DND-41 (cell line): ENCODE measurements around the gene TMEM150C.
"Not testable (repeated sequence)": the region's sequence is repeated elsewhere in the genome, so short reads cannot be mapped to it uniquely, and the experiment has no call there.

ENCODE experiments used
- ATAC-seq: fragments of 200-7000 bp; cut with Tn5 transposase; 3 replicates; pipeline ENCODE4 v1.9.1; 2021; ENCODE audit warnings: low read depth; ENCODE audit not compliant: insufficient read depth
- DNase-seq: peaks from one replicate; pipeline ENCODE4 v3.0.0-alpha.2; 2020
- H2AFZ ChIP-seq: 2 replicates; pipeline ENCODE4 v1.6.0; 2012; ENCODE audit warnings: low read depth, low read length
- H3K27ac ChIP-seq: 2 replicates; pipeline ENCODE4 v1.5.1; 2012; ENCODE audit warnings: low read length, inconsistent platforms
- H3K27me3 ChIP-seq: fragments of 200-600 bp; sonication (generic); 2 replicates; pipeline ENCODE4 v1.6.0; 2012; ENCODE audit warnings: low read length, mild to moderate bottlenecking, inconsistent platforms; ENCODE audit not compliant: insufficient read depth, poor library complexity
- H3K36me3 ChIP-seq: 2 replicates; pipeline ENCODE4 v1.5.1; 2012; ENCODE audit warnings: low read length, inconsistent platforms; ENCODE audit not compliant: insufficient read depth
- H3K4me1 ChIP-seq: 2 replicates; pipeline ENCODE4 v1.5.1; 2012; ENCODE audit warnings: mild to moderate bottlenecking, low read length; ENCODE audit not compliant: insufficient read depth
- H3K4me2 ChIP-seq: 2 replicates; pipeline ENCODE4 v1.6.0; 2012; ENCODE audit warnings: mild to moderate bottlenecking, moderate library complexity, low read length, inconsistent platforms; ENCODE audit not compliant: insufficient read depth
- H3K4me3 ChIP-seq, 2 experiments: fragments of 200-600 bp in 1 of 2; shearing (Covaris generic) in 1 of 2; 2 replicates each; pipeline ENCODE4 v1.5.1; 2012 to 2016; ENCODE audit warnings: inconsistent platforms in 2 of 2, low read length in 2 of 2, mild to moderate bottlenecking in 2 of 2, low read depth in 1 of 2, moderate library complexity in 1 of 2
- H3K79me2 ChIP-seq: 2 replicates; pipeline ENCODE4 v1.6.0; 2012; ENCODE audit warnings: low read length, inconsistent platforms; ENCODE audit not compliant: insufficient read depth
- H3K9ac ChIP-seq: 2 replicates; pipeline ENCODE4 v1.6.0; 2012; ENCODE audit warnings: low read depth, mild to moderate bottlenecking, inconsistent platforms, low read length, moderate library complexity
- H3K9me3 ChIP-seq: 2 replicates; pipeline ENCODE4 v1.5.1; 2012; ENCODE audit warnings: low read length, moderate library complexity, mild to moderate bottlenecking, inconsistent platforms; ENCODE audit not compliant: insufficient read depth, severe bottlenecking
- H4K20me1 ChIP-seq: 2 replicates; pipeline ENCODE4 v1.6.0; 2012; ENCODE audit warnings: low read length; ENCODE audit not compliant: insufficient read depth
- CTCF ChIP-seq: IDR thresholded peaks from 2 replicates; pipeline ENCODE4 v1.5.1; 2012; ENCODE audit warnings: borderline replicate concordance, low read length, moderate library complexity, mild to moderate bottlenecking; ENCODE audit not compliant: poor library complexity, severe bottlenecking; ENCODE audit errors: extremely low read depth
- EZH2 ChIP-seq: IDR thresholded peaks from 3 replicates; pipeline ENCODE4 v1.6.1; 2012; ENCODE audit warnings: borderline replicate concordance, low read depth, mild to moderate bottlenecking, moderate library complexity, low read length, inconsistent platforms; ENCODE audit not compliant: severe bottlenecking

TMEM150C gene

GRCh38 chr4:82473621-82474164, 88.1 kb downstream of the TMEM150C start:
- H3K9ac ChIP-seq = no peak overlapping the region
- no peaks in the 10 kb centered on the region for H3K9me3 ChIP-seq
- H3K4me3 ChIP-seq = no peak overlapping the region
- H3K79me2 ChIP-seq = no peaks in the 10 kb centered on the region
- no peak for TF ChIP-seq EZH2
- TF ChIP-seq CTCF = no peak
- H3K4me1 ChIP-seq = no peaks in the 10 kb centered on the region
- DNase-seq = no peak
- H2AFZ ChIP-seq = no peak overlapping the region
- H3K27me3 ChIP-seq = no peaks in the 10 kb centered on the region
- no peak overlapping the region for H3K4me2 ChIP-seq
- H3K36me3 ChIP-seq = peaks cover 4% of the 10 kb centered on the region; the same call in 1 of the 2 replicates
- no peaks in the 10 kb centered on the region for H4K20me1 ChIP-seq
- ATAC-seq = no peak
- no peak overlapping the region for H3K27ac ChIP-seq

- not testable (repeated sequence) for H3K27ac ChIP-seq, H2AFZ ChIP-seq, ATAC-seq, DNase-seq, H3K9ac ChIP-seq, H3K9me3 ChIP-seq, H3K4me2 ChIP-seq, H4K20me1 ChIP-seq, H3K79me2 ChIP-seq, H3K36me3 ChIP-seq, H3K27me3 ChIP-seq, H3K4me1 ChIP-seq, H3K4me3 ChIP-seq
These were observed 88.7 kb downstream of the TMEM150C start for GRCh38 chr4:82473080-82473479.

GRCh38 chr4:82469791-82470345, 91.9 kb downstream of the TMEM150C start:
- ATAC-seq (peak; percentile 55; the same call in 1 of the 3 replicates), DNase-seq (no peak)
- Histone ChIP-seq H3K36me3 (peaks cover 14% of the 10 kb centered on the region; the same call in 1 of the 2 replicates), H3K9ac (no peak overlapping the region), H3K4me3 (no peak overlapping the region), H3K9me3 (no peaks in the 10 kb centered on the region), H2AFZ (no peak overlapping the region), H3K4me1 (no peaks in the 10 kb centered on the region), H3K4me2 (no peak overlapping the region), H3K79me2 (no peaks in the 10 kb centered on the region), H4K20me1 (no peaks in the 10 kb centered on the region), H3K27me3 (no peaks in the 10 kb centered on the region), H3K27ac (no peak overlapping the region)
- TF ChIP-seq EZH2 = no peak

GRCh38 chr4:82467471-82467870, 94.3 kb downstream of the TMEM150C start:
- Histone ChIP-seq H3K4me1 (no peaks in the 10 kb centered on the region), H3K79me2 (no peaks in the 10 kb centered on the region), H3K27ac (no peak overlapping the region), H3K4me3 (no peak overlapping the region), H3K36me3 (peaks cover 23% of the 10 kb centered on the region), H3K4me2 (no peak overlapping the region), H2AFZ (no peak overlapping the region), H3K9ac (no peak overlapping the region), H4K20me1 (no peaks in the 10 kb centered on the region), H3K9me3 (no peaks in the 10 kb centered on the region), H3K27me3 (no peaks in the 10 kb centered on the region)
- no peak for DNase-seq
- TF ChIP-seq EZH2 (no peak), CTCF (no peak)
- ATAC-seq = no peak
